Upper lobe of left lung (tissue), 4 donors: ENCODE measurements around the gene PATJ.
"Not testable (repeated sequence)": the region's sequence is repeated elsewhere in the genome, so short reads cannot be mapped to it uniquely, and the experiment has no call there.

Experiments used
- CTCF ChIP-seq, 6 experiments: fragments of 450-650 bp in 4 of 6; fragments of 200-600 bp in 2 of 6; sonication (generic) in 2 of 6; IDR thresholded peaks; one replicate each; pipeline ENCODE4 v1.5.1; 2016 to 2019; ENCODE audit warnings: antibody characterized with exemption in 6 of 6
- POLR2A ChIP-seq, 4 donors: fragments of 450-650 bp; IDR thresholded peaks; one replicate each; pipeline ENCODE4 v1.5.1; 2016 to 2017; ENCODE audit warnings: antibody characterized with exemption in 4 of 4, mild to moderate bottlenecking in 2 of 4

GRCh38 chr1:62220456-62220855, 478.2 kb downstream of the PATJ start:
- not testable (repeated sequence) for TF ChIP-seq CTCF, POLR2A (IDR thresholded peaks at IDR 0.05)
